ENCODE results near the gene JARID2.

JARID2 gene

GRCh38 chr6:15569035-15569995 is 323.4 kb downstream of the JARID2 start:
- no peak for DNase-seq (ENCODE audit: low read depth in 2 of 2)

- no peak for DNase-seq (ENCODE audit: low read depth in 2 of 2)
These were observed 324.3 kb downstream of the JARID2 start for GRCh38 chr6:15570171-15570570.
